GM19240 (cell line): ENCODE measurements around the gene SLC6A20.
A peak's percentile ranks its signal among the peaks of the same experiment; 100 is the strongest.
"Not testable (repeated sequence)": the region's sequence is repeated elsewhere in the genome, so short reads cannot be mapped to it uniquely, and the experiment has no call there.

Experiments
- DNase-seq: peaks from one replicate; pipeline ENCODE4 v3.0.0; 2011; ENCODE audit warnings: low spot score; ENCODE audit not compliant: insufficient read length

Gene SLC6A20

GRCh38 chr3:45759851-45760250 is 36.5 kb downstream of the SLC6A20 start:
- no peak for DNase-seq

GRCh38 chr3:45758871-45759270 is 37.5 kb downstream of the SLC6A20 start:
- no peak for DNase-seq

GRCh38 chr3:45757141-45757540 is 39.2 kb downstream of the SLC6A20 start:
- DNase-seq = not testable (repeated sequence)

- no peak for DNase-seq
Measured at GRCh38 chr3:45756055-45756454, 40.3 kb downstream of the SLC6A20 start.

GRCh38 chr3:45754461-45754860 is 41.9 kb downstream of the SLC6A20 start:
- no peak for DNase-seq

- no peak for DNase-seq
Measured at GRCh38 chr3:45753095-45753494, 43.2 kb downstream of the SLC6A20 start.

- DNase-seq = no peak
Measured at GRCh38 chr3:45751537-45752242, 44.6 kb downstream of the SLC6A20 start.

GRCh38 chr3:45749880-45750279 is 46.5 kb downstream of the SLC6A20 start:
- DNase-seq = no peak

- DNase-seq = not testable (repeated sequence)
Measured at GRCh38 chr3:45749036-45749600, 47.2 kb downstream of the SLC6A20 start.

- no peak for DNase-seq
Measured at GRCh38 chr3:45748068-45748467, 48.3 kb downstream of the SLC6A20 start.

GRCh38 chr3:45746777-45747622 is 49.3 kb downstream of the SLC6A20 start:
- DNase-seq = no peak

- DNase-seq = no peak
Measured at GRCh38 chr3:45746165-45746776, 50.1 kb downstream of the SLC6A20 start.

GRCh38 chr3:45742461-45743089 is 53.8 kb downstream of the SLC6A20 start:
- DNase-seq = no peak

- no peak for DNase-seq
Measured at GRCh38 chr3:45741742-45742460, 54.4 kb downstream of the SLC6A20 start.

GRCh38 chr3:45741247-45741646 is 55.1 kb downstream of the SLC6A20 start:
- no peak for DNase-seq

GRCh38 chr3:45739991-45740390 is 56.3 kb downstream of the SLC6A20 start:
- DNase-seq = no peak

GRCh38 chr3:45737234-45737633 is 59.1 kb downstream of the SLC6A20 start:
- no peak for DNase-seq

GRCh38 chr3:45736707-45737106 is 59.6 kb downstream of the SLC6A20 start:
- DNase-seq = no peak

- DNase-seq = peak; percentile 40
Measured at GRCh38 chr3:45730409-45731154, 65.8 kb downstream of the SLC6A20 start.

GRCh38 chr3:45729614-45730013 is 66.7 kb downstream of the SLC6A20 start:
- no peak for DNase-seq
